ENCODE data around the gene UBQLN4. TPM values are rescaled to one million over a fixed set of nuclear protein-coding genes. Genes with fewer than 3 reads are reported as not detected.

The UBQLN4 gene
- total RNA-seq, 1 donor from 2014 or later: 61.9 TPM

- no peaks in the 10 kb centered on the region for H3K9me3 Mint-ChIP-seq
- no peak for DNase-seq (ENCODE audit: low spot score in 2 of 2, unreplicated experiment in 2 of 2)
- peaks cover 20% of the 10 kb centered on the region for H3K4me1 Mint-ChIP-seq
- no peaks in the 10 kb centered on the region for H3K27me3 Mint-ChIP-seq (ENCODE audit: low read depth)
- H3K4me3 Mint-ChIP-seq: no peak overlapping the region
- H3K36me3 Mint-ChIP-seq: no peaks in the 10 kb centered on the region
- no peak overlapping the region for H3K27ac Mint-ChIP-seq
- TF ChIP-seq CTCF (IDR thresholded peaks at IDR 0.05; ENCODE audit: unreplicated experiment): no peak
These were observed 53.6 kb downstream of the UBQLN4 start for GRCh38 chr1:155999964-156000363.

GRCh38 chr1:155996166-155996565 lies 57.4 kb downstream of the UBQLN4 start:
- H3K4me1 Mint-ChIP-seq: peaks cover 9% of the 10 kb centered on the region
- no peak overlapping the region for H3K4me3 Mint-ChIP-seq
- DNase-seq (ENCODE audit: low spot score in 2 of 2, unreplicated experiment in 2 of 2): no peak
- TF ChIP-seq CTCF (IDR thresholded peaks at IDR 0.05; ENCODE audit: unreplicated experiment): no peak
- no peaks in the 10 kb centered on the region for H3K36me3 Mint-ChIP-seq
- peak overlapping the region; percentile 19 for H3K27ac Mint-ChIP-seq
- no peaks in the 10 kb centered on the region for H3K9me3 Mint-ChIP-seq
- H3K27me3 Mint-ChIP-seq (ENCODE audit: low read depth): no peaks in the 10 kb centered on the region

GRCh38 chr1:155993595-155993994 lies 60.0 kb downstream of the UBQLN4 start:
- H3K4me3 Mint-ChIP-seq: no peak overlapping the region
- TF ChIP-seq CTCF (IDR thresholded peaks at IDR 0.05; ENCODE audit: unreplicated experiment): no peak
- no peaks in the 10 kb centered on the region for H3K36me3 Mint-ChIP-seq
- H3K4me1 Mint-ChIP-seq: peaks cover 5% of the 10 kb centered on the region
- H3K9me3 Mint-ChIP-seq: no peaks in the 10 kb centered on the region
- no peak for DNase-seq (ENCODE audit: low spot score in 2 of 2, unreplicated experiment in 2 of 2)
- no peak overlapping the region for H3K27ac Mint-ChIP-seq
- H3K27me3 Mint-ChIP-seq (ENCODE audit: low read depth): no peaks in the 10 kb centered on the region

- Mint-ChIP-seq H3K9me3 (no peaks in the 10 kb centered on the region), H3K27me3 (ENCODE audit: low read depth) (no peaks in the 10 kb centered on the region), H3K4me3 (no peak overlapping the region), H3K27ac (no peak overlapping the region), H3K36me3 (no peaks in the 10 kb centered on the region), H3K4me1 (no peaks in the 10 kb centered on the region)
- TF ChIP-seq CTCF (IDR thresholded peaks at IDR 0.05; ENCODE audit: unreplicated experiment): no peak
- DNase-seq (ENCODE audit: low spot score in 2 of 2, unreplicated experiment in 2 of 2): no peak
These were observed 63.4 kb downstream of the UBQLN4 start for GRCh38 chr1:155990005-155990739.

- peaks cover 3% of the 10 kb centered on the region for H3K4me1 Mint-ChIP-seq
- DNase-seq (ENCODE audit: low spot score in 2 of 2, unreplicated experiment in 2 of 2): peak in 1 of 2 experiments; percentile 81
These were observed 64.2 kb downstream of the UBQLN4 start for GRCh38 chr1:155989242-155990004.

More at GRCh38 chr1:155989242-155990004, 64.2 kb downstream of the UBQLN4 start:
- Mint-ChIP-seq H3K27me3 (ENCODE audit: low read depth) (no peaks in the 10 kb centered on the region), H3K9me3 (no peaks in the 10 kb centered on the region), H3K36me3 (no peaks in the 10 kb centered on the region), H3K4me3 (no peak overlapping the region), H3K27ac (no peak overlapping the region)
- peak; percentile 96 for TF ChIP-seq CTCF (IDR thresholded peaks at IDR 0.05; ENCODE audit: unreplicated experiment)

Other genes with a start within 250 kb of the UBQLN4 start
- 62.4 to 70.1 TPM (median 69.8 TPM) in 3 replicates for gene GON4L, start 196.6 kb downstream of the UBQLN4 start, total RNA-seq
- gene SYT11, start 194.2 kb downstream of the UBQLN4 start, total RNA-seq: 0.20 to 0.51 TPM (median 0.45 TPM) in 3 replicates
- 34.3 to 37.0 TPM (median 35.5 TPM) in 3 replicates for gene RIT1, start 142.4 kb downstream of the UBQLN4 start, total RNA-seq
- 70.1 to 74.1 TPM (median 73.2 TPM) in 3 replicates for gene KHDC4, start 119.4 kb downstream of the UBQLN4 start, total RNA-seq
- not detected in 3 replicates for gene RXFP4, start 112.2 kb downstream of the UBQLN4 start, total RNA-seq
- 103 to 111 TPM (median 110 TPM) in 3 replicates for gene ARHGEF2, start 75.3 kb downstream of the UBQLN4 start, total RNA-seq
- gene SSR2, start 32.8 kb downstream of the UBQLN4 start, total RNA-seq: 282 to 298 TPM (median 297 TPM) in 3 replicates
- 39.2 to 43.4 TPM (median 39.5 TPM) in 3 replicates for gene LAMTOR2, start 984 bp upstream of the UBQLN4 start, total RNA-seq
- gene RAB25, start 7.4 kb upstream of the UBQLN4 start, total RNA-seq: 51.1 to 52.6 TPM (median 51.2 TPM) in 3 replicates
- gene MEX3A, start 28.7 kb upstream of the UBQLN4 start, total RNA-seq: 107 to 112 TPM (median 112 TPM) in 3 replicates
- 91.7 to 96.9 TPM (median 92.4 TPM) in 3 replicates for gene LMNA, start 60.9 kb upstream of the UBQLN4 start, total RNA-seq
- gene SEMA4A, start 99.8 kb upstream of the UBQLN4 start, total RNA-seq: 18.7 to 21.0 TPM (median 19.8 TPM) in 3 replicates
- 15.4 to 18.7 TPM (median 18.4 TPM) in 3 replicates for gene SLC25A44, start 140.3 kb upstream of the UBQLN4 start, total RNA-seq
- 73.4 to 74.8 TPM (median 74.6 TPM) in 3 replicates for gene PMF1, start 159.2 kb upstream of the UBQLN4 start, total RNA-seq
- gene BGLAP, start 188.4 kb upstream of the UBQLN4 start, total RNA-seq: 5.8 to 7.3 TPM (median 6.8 TPM) in 3 replicates
- 30.1 to 32.0 TPM (median 30.7 TPM) in 3 replicates for gene PAQR6, start 194.3 kb upstream of the UBQLN4 start, total RNA-seq
- gene SMG5, start 229.0 kb upstream of the UBQLN4 start, total RNA-seq: 99.8 to 105 TPM (median 103 TPM) in 3 replicates
- 5.7 to 6.9 TPM (median 6.1 TPM) in 3 replicates for gene TMEM79, start 230.5 kb upstream of the UBQLN4 start, total RNA-seq
- 60.2 to 64.2 TPM (median 63.2 TPM) in 3 replicates for gene GLMP, start 241.9 kb upstream of the UBQLN4 start, total RNA-seq
- 0.42 TPM in 1 of 3 replicates, not detected in the others for gene VHLL, start 245.5 kb upstream of the UBQLN4 start, total RNA-seq